ENCODE results near the gene ABCA5.

The ABCA5 gene

DNA sequence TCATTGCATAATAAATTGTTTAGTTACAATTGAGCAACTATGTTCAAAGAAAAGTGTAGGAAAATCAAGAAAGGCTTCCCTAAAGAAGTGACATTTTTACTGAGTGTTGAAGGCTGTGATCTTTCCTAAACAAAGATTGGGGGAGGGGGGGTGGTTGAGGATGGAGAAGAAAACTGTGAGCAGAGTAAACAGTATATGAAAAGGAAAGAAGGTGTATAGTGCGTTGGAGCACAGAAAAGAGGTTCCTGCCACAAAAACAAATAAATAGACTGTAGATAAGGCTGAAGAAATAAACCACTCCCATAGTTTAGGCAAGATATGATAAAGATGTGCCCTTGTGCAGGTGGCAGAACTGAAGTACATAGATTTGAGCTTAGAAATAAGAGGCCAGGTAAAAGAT lies 106.8 kb downstream of the ABCA5 start:
- TF ChIP-seq SPI1 (IDR thresholded peaks at IDR 0.05; ENCODE audit: borderline replicate concordance, low read depth) (no peak), GABPA (IDR thresholded peaks at IDR 0.05; ENCODE audit: low read depth) (no peak), POLR2AphosphoS5 (IDR thresholded peaks at IDR 0.05; ENCODE audit: low read depth) (no peak)
- TF ChIP-seq, protein P1, sequence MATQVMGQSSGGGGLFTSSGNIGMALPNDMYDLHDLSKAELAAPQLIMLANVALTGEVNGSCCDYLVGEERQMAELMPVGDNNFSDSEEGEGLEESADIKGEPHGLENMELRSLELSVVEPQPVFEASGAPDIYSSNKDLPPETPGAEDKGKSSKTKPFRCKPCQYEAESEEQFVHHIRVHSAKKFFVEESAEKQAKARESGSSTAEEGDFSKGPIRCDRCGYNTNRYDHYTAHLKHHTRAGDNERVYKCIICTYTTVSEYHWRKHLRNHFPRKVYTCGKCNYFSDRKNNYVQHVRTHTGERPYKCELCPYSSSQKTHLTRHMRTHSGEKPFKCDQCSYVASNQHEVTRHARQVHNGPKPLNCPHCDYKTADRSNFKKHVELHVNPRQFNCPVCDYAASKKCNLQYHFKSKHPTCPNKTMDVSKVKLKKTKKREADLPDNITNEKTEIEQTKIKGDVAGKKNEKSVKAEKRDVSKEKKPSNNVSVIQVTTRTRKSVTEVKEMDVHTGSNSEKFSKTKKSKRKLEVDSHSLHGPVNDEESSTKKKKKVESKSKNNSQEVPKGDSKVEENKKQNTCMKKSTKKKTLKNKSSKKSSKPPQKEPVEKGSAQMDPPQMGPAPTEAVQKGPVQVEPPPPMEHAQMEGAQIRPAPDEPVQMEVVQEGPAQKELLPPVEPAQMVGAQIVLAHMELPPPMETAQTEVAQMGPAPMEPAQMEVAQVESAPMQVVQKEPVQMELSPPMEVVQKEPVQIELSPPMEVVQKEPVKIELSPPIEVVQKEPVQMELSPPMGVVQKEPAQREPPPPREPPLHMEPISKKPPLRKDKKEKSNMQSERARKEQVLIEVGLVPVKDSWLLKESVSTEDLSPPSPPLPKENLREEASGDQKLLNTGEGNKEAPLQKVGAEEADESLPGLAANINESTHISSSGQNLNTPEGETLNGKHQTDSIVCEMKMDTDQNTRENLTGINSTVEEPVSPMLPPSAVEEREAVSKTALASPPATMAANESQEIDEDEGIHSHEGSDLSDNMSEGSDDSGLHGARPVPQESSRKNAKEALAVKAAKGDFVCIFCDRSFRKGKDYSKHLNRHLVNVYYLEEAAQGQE (IDR thresholded peaks at IDR 0.05; ENCODE audit: insufficient replicate concordance, low read depth): no peak
- TF ChIP-seq, protein P2, sequence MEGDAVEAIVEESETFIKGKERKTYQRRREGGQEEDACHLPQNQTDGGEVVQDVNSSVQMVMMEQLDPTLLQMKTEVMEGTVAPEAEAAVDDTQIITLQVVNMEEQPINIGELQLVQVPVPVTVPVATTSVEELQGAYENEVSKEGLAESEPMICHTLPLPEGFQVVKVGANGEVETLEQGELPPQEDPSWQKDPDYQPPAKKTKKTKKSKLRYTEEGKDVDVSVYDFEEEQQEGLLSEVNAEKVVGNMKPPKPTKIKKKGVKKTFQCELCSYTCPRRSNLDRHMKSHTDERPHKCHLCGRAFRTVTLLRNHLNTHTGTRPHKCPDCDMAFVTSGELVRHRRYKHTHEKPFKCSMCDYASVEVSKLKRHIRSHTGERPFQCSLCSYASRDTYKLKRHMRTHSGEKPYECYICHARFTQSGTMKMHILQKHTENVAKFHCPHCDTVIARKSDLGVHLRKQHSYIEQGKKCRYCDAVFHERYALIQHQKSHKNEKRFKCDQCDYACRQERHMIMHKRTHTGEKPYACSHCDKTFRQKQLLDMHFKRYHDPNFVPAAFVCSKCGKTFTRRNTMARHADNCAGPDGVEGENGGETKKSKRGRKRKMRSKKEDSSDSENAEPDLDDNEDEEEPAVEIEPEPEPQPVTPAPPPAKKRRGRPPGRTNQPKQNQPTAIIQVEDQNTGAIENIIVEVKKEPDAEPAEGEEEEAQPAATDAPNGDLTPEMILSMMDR (IDR thresholded peaks at IDR 0.05; ENCODE audit: insufficient read depth, low read length): no peak
- DNase-seq (ENCODE audit: low read depth in 1 of 2, low spot score in 1 of 2): no peak
- H3K27ac ChIP-seq (replicated peaks): no peak overlapping the region
- no peaks in the 10 kb centered on the region for H3K27me3 ChIP-seq (ENCODE audit: insufficient read depth, poor library complexity, severe bottlenecking)
- H3K4me3 ChIP-seq (replicated peaks; ENCODE audit: insufficient read depth, low read length): no peak overlapping the region

DNA sequence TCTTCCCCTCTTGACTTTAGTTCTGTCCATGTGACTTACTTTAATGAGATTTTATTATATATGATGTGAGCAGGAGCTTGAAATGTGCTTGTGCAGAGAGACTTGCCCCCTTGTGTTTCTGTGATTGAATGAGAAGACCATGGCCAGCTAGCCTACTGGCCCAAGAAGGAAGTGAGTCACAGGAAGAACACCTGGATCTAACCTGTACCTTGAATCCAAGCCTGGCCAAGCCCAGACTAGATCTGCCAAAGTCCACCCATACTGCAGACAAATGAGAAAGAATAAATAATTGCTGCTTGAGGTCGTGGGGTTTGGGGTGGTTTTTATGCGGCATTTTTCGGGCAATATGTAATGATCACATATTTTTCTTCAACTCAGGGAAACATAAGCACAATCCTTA lies 107.9 kb downstream of the ABCA5 start:
- DNase-seq (ENCODE audit: low read depth in 1 of 2, low spot score in 1 of 2): no peak
- Histone ChIP-seq H3K27me3 (ENCODE audit: insufficient read depth, poor library complexity, severe bottlenecking) (no peaks in the 10 kb centered on the region), H3K4me3 (replicated peaks; ENCODE audit: insufficient read depth, low read length) (no peak overlapping the region), H3K27ac (replicated peaks) (no peak overlapping the region)
- TF ChIP-seq, protein P1 (IDR thresholded peaks at IDR 0.05; ENCODE audit: insufficient replicate concordance, low read depth): no peak
- no peak for TF ChIP-seq POLR2AphosphoS5 (IDR thresholded peaks at IDR 0.05; ENCODE audit: low read depth)
- no peak for TF ChIP-seq GABPA (IDR thresholded peaks at IDR 0.05; ENCODE audit: low read depth)
- TF ChIP-seq, protein P2 (IDR thresholded peaks at IDR 0.05; ENCODE audit: insufficient read depth, low read length): no peak
- no peak for TF ChIP-seq SPI1 (IDR thresholded peaks at IDR 0.05; ENCODE audit: borderline replicate concordance, low read depth)

DNA sequence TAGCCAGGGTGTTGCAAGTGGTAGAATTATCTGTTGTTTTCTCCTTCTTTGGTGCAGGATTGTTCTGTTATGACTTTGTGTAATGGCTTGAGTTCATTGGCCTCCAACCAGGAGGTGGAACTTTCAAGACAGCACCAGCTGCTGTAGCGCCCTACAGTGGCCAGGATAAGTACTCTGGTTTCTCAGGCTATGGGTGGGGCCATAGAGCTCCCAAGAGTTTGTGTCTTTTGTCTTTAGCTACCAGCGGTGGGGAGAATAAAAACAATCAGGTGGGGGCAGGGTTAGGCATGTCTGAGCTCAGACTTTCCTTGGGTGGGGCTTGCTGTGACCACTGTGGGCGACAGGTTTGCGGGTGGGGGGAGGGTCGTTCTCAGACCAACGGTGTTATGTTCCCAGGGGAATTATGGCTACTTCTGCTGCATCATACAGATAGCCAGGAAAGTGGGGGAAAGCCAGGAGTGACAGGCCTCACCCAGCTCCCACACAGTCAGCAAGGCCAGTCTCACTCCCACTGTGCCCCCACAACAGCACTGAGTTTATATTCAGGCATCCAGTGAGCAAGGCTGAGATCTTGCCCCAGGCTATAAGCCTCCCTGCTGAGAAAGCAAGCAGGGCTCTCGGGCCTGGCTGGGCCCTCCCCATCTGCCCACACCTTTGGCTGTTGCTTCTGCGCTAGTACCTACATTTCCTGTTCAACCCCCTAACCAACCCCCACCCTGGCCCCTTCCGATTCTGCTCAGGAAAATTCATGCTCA lies 113.7 kb downstream of the ABCA5 start:
- Histone ChIP-seq H3K27me3 (ENCODE audit: insufficient read depth, poor library complexity, severe bottlenecking) (no peaks in the 10 kb centered on the region), H3K27ac (replicated peaks) (no peak overlapping the region), H3K4me3 (replicated peaks; ENCODE audit: insufficient read depth, low read length) (no peak overlapping the region)
- TF ChIP-seq POLR2AphosphoS5 (IDR thresholded peaks at IDR 0.05; ENCODE audit: low read depth) (no peak), SPI1 (IDR thresholded peaks at IDR 0.05; ENCODE audit: borderline replicate concordance, low read depth) (no peak)
- TF ChIP-seq, protein P2 (IDR thresholded peaks at IDR 0.05; ENCODE audit: insufficient read depth, low read length): no peak
- no peak for DNase-seq (ENCODE audit: low read depth in 1 of 2, low spot score in 1 of 2)

DNA sequence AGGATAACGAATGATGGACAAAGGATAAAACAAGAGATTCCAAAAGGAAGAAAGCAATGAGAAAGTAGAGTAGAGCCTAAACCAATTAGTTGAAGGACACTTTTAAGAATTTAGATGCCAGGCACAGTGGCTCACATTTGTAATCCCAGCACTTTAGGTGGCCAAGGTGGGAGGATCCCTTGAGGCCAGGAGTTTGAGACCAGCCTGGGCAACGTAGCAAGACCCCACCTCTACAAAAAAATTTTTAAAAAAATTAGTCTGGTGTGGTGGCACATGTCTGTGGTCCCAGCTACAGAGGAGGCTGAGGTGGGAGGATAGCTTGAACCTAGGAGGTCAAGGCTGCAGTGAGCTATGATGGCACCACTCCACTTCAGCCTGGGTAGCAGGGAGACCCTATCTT lies 118.3 kb downstream of the ABCA5 start:
- TF ChIP-seq GABPA (IDR thresholded peaks at IDR 0.05; ENCODE audit: low read depth): no peak
- no peak for TF ChIP-seq SPI1 (IDR thresholded peaks at IDR 0.05; ENCODE audit: borderline replicate concordance, low read depth)
- TF ChIP-seq, protein P1 (IDR thresholded peaks at IDR 0.05; ENCODE audit: insufficient replicate concordance, low read depth): no peak
- TF ChIP-seq, protein P2 (IDR thresholded peaks at IDR 0.05; ENCODE audit: insufficient read depth, low read length): no peak
- TF ChIP-seq POLR2AphosphoS5 (IDR thresholded peaks at IDR 0.05; ENCODE audit: low read depth): no peak
- Histone ChIP-seq H3K4me3 (replicated peaks; ENCODE audit: insufficient read depth, low read length) (no peak overlapping the region), H3K27ac (replicated peaks) (no peak overlapping the region), H3K27me3 (ENCODE audit: insufficient read depth, poor library complexity, severe bottlenecking) (no peaks in the 10 kb centered on the region)
- DNase-seq (ENCODE audit: low read depth in 1 of 2, low spot score in 1 of 2): no peak

Measured in HL-60 (cell line).